Lung (tissue), 12 donors: ENCODE data around the gene NOVA1. TPM values are rescaled to one million over a fixed set of nuclear protein-coding genes. Genes with fewer than 3 reads are reported as not detected.
A peak's percentile ranks its signal among the peaks of the same experiment; 100 is the strongest.

Source experiments
- ATAC-seq: fragments of 200-7000 bp; cut with Tn5 transposase; one replicate; pipeline ENCODE4 v1.9.1; 2020; ENCODE audit warnings: moderate number of reproducible peaks; ENCODE audit not compliant: insufficient read depth, low FRiP score
- DNase-seq, 3 donors: peaks; one replicate each; pipeline ENCODE4 v3.0.0-alpha.2; 2013 to 2017
- H3K27ac ChIP-seq, 2 donors: one replicate each; pipeline ENCODE4 v1.5.1; 2013; ENCODE audit warnings: mild to moderate bottlenecking in 2 of 2, moderate library complexity in 2 of 2, control low read depth in 1 of 2, inconsistent platforms in 1 of 2, low read depth in 1 of 2, low read length in 1 of 2
- H3K27me3 ChIP-seq, 3 donors: one replicate each; pipeline ENCODE4 v1.5.1; 2013; ENCODE audit warnings: low read length in 2 of 3; ENCODE audit not compliant: control insufficient read depth in 3 of 3, insufficient read depth in 3 of 3
- H3K36me3 ChIP-seq, 4 donors: one replicate each; pipeline ENCODE4 v1.5.1; 2013; ENCODE audit warnings: low read length in 4 of 4, mild to moderate bottlenecking in 1 of 4, moderate library complexity in 1 of 4; ENCODE audit not compliant: control insufficient read depth in 4 of 4, insufficient read depth in 4 of 4
- H3K4me1 ChIP-seq, 5 donors: one replicate each; pipeline ENCODE4 v1.5.1; 2013; ENCODE audit warnings: low read length in 5 of 5, mild to moderate bottlenecking in 2 of 5, moderate library complexity in 1 of 5; ENCODE audit not compliant: control insufficient read depth in 5 of 5, insufficient read depth in 5 of 5
- H3K4me3 ChIP-seq: one replicate; pipeline ENCODE4 v1.5.1; 2013; ENCODE audit warnings: mild to moderate bottlenecking, control low read depth, moderate library complexity
- H3K9ac ChIP-seq, 2 donors: one replicate each; pipeline ENCODE4 v1.5.1; 2013; ENCODE audit warnings: low read length in 2 of 2, control low read depth in 1 of 2; ENCODE audit not compliant: insufficient read depth in 1 of 2
- H3K9me3 ChIP-seq, 4 donors: one replicate each; pipeline ENCODE4 v1.5.1; 2013; ENCODE audit warnings: low read length in 3 of 4, mild to moderate bottlenecking in 1 of 4, moderate library complexity in 1 of 4; ENCODE audit not compliant: control insufficient read depth in 4 of 4, insufficient read depth in 3 of 4
- WGBS, 2 donors: extraction: QIAGEN DNeasy Blood & Tissue Kit; methylation state at CpG; one replicate each; pipeline ENCODE4 v1.1.7; 2013; 5-methylcytosine and 5-hydroxymethylcytosine counted together
- polyA plus RNA-seq, 2 donors: library from polyadenylated mRNA; stranded (reverse); fragments of 200-250 nt; gene quantifications; one replicate each; pipeline ENCODE4 v1.2.1, GENCODE V29; 2013
- total RNA-seq, 2 donors: library from RNA; depleted of rRNA in 1 of 2; stranded (reverse); fragments of >200 nt in 1 of 2; gene quantifications; one replicate each; pipeline ENCODE4 v1.2.1, GENCODE V29; 2014 to 2021
- TF ChIP-seq, protein P1 (sequence below): IDR thresholded peaks from 2 replicates; pipeline ENCODE4 v1.5.1; 2012; ENCODE audit warnings: mild to moderate bottlenecking; ENCODE audit errors: control extremely low read depth, extremely low read depth
- donor health status: control.
- donor health status: control.
- donor health status: Bipolar disorder and iron deficiency.
- donor health status: healthy.
- donor health status: DM: yes; HTN: yes; CAD: no.

Gene NOVA1
- total and polyA plus RNA-seq, 4 donors, result 0.38 to 10.0 (median 2.1) TPM

DNA sequence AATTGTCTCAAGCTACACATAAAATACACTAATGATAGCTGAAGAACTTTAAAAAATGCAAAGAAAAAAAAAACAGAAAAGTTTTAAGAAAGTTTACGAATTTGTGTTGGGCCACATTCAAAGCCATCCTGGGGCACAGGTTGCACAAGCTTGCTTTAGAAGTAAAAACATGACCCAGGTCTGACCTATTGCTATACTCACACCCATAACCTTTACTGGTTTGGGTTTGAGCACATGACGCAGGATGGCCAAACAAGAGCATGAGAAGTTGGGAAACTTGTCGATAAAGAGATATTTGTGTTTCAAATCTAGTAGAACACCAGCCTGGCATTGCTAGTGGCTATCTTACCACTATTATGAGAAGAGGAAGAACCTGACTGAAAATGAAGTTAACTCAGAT, 143.7 kb downstream of the NOVA1 start:
- ATAC-seq, result no peak
- H3K4me3 ChIP-seq, result no peak overlapping the region
- no peak overlapping the region for H3K9ac ChIP-seq
- TF ChIP-seq, protein P1, sequence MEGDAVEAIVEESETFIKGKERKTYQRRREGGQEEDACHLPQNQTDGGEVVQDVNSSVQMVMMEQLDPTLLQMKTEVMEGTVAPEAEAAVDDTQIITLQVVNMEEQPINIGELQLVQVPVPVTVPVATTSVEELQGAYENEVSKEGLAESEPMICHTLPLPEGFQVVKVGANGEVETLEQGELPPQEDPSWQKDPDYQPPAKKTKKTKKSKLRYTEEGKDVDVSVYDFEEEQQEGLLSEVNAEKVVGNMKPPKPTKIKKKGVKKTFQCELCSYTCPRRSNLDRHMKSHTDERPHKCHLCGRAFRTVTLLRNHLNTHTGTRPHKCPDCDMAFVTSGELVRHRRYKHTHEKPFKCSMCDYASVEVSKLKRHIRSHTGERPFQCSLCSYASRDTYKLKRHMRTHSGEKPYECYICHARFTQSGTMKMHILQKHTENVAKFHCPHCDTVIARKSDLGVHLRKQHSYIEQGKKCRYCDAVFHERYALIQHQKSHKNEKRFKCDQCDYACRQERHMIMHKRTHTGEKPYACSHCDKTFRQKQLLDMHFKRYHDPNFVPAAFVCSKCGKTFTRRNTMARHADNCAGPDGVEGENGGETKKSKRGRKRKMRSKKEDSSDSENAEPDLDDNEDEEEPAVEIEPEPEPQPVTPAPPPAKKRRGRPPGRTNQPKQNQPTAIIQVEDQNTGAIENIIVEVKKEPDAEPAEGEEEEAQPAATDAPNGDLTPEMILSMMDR, result no peak
- DNase-seq, result no peak
- H3K36me3 ChIP-seq, result no peaks in the 10 kb centered on the region
- 90 to 91% methylated on average over 3 of the region's 3 CpGs for WGBS, 2 donors
- no peaks in the 10 kb centered on the region for H3K4me1 ChIP-seq
- H3K27me3 ChIP-seq, result no peaks in the 10 kb centered on the region
- H3K9me3 ChIP-seq, result peaks cover 0 to 3% (median 0%) of the 10 kb centered on the region in 4 donors
- no peak overlapping the region for H3K27ac ChIP-seq

DNA sequence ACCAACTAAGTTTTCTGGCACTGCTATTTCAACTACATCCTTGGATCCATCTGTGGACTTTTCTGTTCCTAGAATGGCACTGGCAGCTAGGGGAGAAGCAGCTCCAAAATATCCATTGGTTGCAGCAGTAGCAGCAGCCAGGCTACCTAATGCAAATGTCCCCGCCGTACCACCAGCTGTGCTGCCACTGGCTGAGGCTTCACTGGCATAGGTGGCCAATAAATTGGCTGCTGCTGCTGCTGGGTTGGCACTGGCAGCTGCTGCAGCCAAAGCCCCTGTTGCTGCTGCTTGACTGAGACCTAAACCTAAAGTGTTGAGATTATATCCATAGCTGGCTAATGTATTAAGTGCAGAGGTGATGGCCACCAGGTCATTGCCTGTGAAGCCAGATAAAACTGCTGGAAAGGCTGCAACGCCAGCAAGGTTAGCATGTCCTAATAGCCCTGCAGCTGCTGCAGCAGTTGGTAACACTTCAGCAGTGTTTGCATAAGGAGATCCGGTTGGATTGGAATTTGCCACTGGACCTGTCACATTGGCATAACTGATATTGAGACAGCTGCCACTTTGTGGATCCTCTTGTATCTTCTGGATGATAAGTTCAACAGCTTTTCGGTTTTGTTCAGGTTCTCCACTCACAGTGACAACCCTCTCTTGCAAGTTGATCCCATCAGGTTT, 149.5 kb downstream of the NOVA1 start:
- H3K27ac ChIP-seq, result no peak overlapping the region
- H3K4me1 ChIP-seq, result no peaks in the 10 kb centered on the region
- no peak overlapping the region for H3K4me3 ChIP-seq
- no peak overlapping the region for H3K9ac ChIP-seq
- 71 to 77% methylated on average over 5 of the region's 5 CpGs for WGBS, 2 donors
- no peak for DNase-seq
- H3K27me3 ChIP-seq, result no peaks in the 10 kb centered on the region
- peaks cover 0 to 2% (median 0%) of the 10 kb centered on the region in 4 donors for H3K9me3 ChIP-seq
- no peaks in the 10 kb centered on the region for H3K36me3 ChIP-seq
- TF ChIP-seq, protein P1, result no peak
- ATAC-seq, result no peak

DNA sequence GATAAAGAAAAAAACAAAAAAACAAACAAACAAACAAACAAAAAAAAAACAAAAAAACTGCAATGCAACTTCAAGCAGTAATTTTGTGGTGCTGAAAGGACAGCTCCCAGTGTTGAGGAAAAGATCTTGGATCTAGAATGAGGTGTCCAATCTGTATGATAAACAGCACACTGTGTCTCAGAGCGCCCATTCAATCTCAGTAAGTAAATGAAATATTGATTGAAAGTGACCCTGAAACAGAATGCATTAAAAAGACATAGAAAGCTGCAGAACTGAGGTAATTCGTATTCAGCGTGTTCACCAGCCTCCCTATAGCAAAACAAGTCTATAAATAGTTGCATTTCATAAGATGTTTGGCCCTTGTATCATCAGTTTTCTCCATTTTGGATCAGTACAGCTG, 153.0 kb downstream of the NOVA1 start:
- H3K4me3 ChIP-seq, result no peak overlapping the region
- ATAC-seq (no peak), DNase-seq (peak; percentile 26 to 81 (median 67))
- no peak overlapping the region for H3K27ac ChIP-seq
- no peaks in the 10 kb centered on the region for H3K27me3 ChIP-seq
- 69 to 79% methylated on average over 3 of the region's 3 CpGs for WGBS, 2 donors
- no peaks in the 10 kb centered on the region for H3K4me1 ChIP-seq
- peaks cover 0 to 2% (median 0%) of the 10 kb centered on the region in 4 donors for H3K9me3 ChIP-seq
- no peaks in the 10 kb centered on the region for H3K36me3 ChIP-seq
- no peak overlapping the region for H3K9ac ChIP-seq
- TF ChIP-seq, protein P1, result no peak

DNA sequence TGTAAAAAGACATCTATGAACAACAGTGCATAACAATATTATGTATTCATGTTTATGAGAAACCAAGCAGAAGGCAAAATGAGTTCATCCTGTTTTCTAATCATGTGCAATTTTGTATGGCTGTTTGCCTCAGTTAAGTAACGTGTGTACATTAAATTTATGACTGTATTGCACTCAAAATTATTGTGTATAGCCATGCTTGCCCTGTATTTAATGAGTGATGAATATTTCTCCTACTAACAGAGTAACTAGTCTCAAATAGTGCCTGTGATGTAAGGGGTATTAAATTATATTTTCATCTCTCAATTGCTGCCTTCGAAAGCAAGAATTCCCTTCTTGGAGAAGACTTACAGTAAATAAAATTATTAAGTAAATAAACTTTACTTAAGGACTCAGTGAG, 154.2 kb downstream of the NOVA1 start:
- H3K4me1 ChIP-seq, result no peaks in the 10 kb centered on the region
- H3K27me3 ChIP-seq, result no peaks in the 10 kb centered on the region
- H3K9ac ChIP-seq, result no peak overlapping the region
- DNase-seq, result no peak
- 77 to 91% methylated on average over 2 of the region's 2 CpGs for WGBS, 2 donors
- H3K4me3 ChIP-seq, result no peak overlapping the region
- peaks cover 0 to 2% (median 0%) of the 10 kb centered on the region in 4 donors for H3K9me3 ChIP-seq
- H3K36me3 ChIP-seq, result no peaks in the 10 kb centered on the region
- TF ChIP-seq, protein P1, result no peak
- no peak for ATAC-seq
- H3K27ac ChIP-seq, result no peak overlapping the region
